SH-SY5Y (cell line): ENCODE measurements around the gene VPS51.

Source experiments
- GATA2 ChIP-seq: IDR thresholded peaks from 2 replicates; pipeline ENCODE4 v1.6.1; 2011; ENCODE audit warnings: mild to moderate bottlenecking, low read depth, low read length
- GATA3 ChIP-seq: IDR thresholded peaks from 2 replicates; pipeline ENCODE4 v1.6.1; 2011; ENCODE audit warnings: low read depth, mild to moderate bottlenecking, low read length, moderate library complexity

- no peak for TF ChIP-seq GATA2
- no peak for TF ChIP-seq GATA3
Observed at GRCh38 chr11:65087827-65088226, 8.2 kb upstream of the VPS51 start.
